ENCODE measurements around the gene LUM. TPM values are rescaled to one million over a fixed set of nuclear protein-coding genes. Genes with fewer than 3 reads are reported as not detected.

The LUM gene
- total RNA-seq, 1 experiment from 2014 or later = 2.6 TPM

- DNase-seq (ENCODE audit: low read depth) = no peak
Observed at GRCh38 chr12:91074154-91074709, 37.1 kb downstream of the LUM start.

GRCh38 chr12:91073426-91073825 is 37.9 kb downstream of the LUM start:
- no peak for DNase-seq (ENCODE audit: low read depth)

- no peak for DNase-seq (ENCODE audit: low read depth)
Observed at GRCh38 chr12:91072931-91073330, 38.4 kb downstream of the LUM start.

DNA sequence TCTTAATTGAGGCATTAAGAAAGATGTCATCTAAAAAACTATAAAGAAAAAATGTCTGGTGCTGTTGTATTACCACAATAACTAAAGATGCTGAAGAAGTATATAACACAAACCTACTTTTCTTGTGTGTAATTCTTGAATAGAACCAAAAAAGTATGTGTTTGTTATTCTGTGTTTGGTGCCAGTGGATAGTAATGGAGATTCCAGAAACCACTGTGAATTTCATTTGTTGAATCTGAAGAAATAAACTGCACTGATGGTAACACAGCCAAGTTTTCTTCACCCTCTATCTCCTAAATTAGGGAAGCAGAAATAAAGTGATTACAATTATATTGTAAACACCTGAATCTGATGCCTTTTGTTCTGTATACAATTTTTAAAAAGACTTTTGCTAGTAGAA is 40.4 kb downstream of the LUM start:
- no peak for DNase-seq (ENCODE audit: low read depth)

DNA sequence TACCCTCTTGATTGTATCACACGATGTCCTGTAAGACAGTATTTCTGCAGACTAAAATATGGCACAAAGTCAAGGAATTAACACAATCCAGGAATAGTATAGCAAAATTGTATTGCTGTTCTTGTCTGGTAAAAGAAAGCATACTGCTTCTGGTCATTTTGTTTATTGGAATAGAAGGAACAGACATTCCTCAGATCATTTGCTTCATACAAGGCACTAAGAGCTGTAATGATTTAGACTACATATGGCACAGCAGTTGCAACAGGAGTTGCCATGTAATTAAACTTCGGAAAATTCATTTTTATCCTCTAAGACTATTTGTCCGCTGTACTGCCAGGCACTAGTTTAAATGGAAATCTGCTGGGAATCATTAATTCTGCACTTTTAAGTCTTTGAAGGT is 45.9 kb downstream of the LUM start:
- DNase-seq (ENCODE audit: low read depth) = no peak

DNA sequence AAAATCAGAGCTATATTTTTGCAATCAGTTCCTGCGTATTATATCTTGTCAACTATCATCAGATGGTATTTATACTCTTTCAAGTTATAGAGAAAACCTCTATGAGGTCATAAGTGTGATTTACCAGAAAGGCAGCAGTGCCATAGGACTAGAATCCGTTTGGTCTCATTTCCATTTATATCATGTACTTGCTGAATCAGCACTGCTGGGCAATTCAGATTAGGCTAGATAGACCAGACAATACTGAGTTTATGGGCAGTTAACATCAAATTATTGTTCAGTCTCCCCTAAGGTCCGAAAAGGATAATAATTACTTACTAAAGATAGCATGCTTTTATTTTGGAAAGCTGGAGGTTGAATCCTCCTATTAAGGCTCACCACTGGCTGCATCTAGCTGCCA is 46.7 kb downstream of the LUM start:
- no peak for DNase-seq (ENCODE audit: low read depth)

- DNase-seq (ENCODE audit: low read depth) = no peak
Observed at GRCh38 chr12:91061091-91061490, 50.2 kb downstream of the LUM start.

DNA sequence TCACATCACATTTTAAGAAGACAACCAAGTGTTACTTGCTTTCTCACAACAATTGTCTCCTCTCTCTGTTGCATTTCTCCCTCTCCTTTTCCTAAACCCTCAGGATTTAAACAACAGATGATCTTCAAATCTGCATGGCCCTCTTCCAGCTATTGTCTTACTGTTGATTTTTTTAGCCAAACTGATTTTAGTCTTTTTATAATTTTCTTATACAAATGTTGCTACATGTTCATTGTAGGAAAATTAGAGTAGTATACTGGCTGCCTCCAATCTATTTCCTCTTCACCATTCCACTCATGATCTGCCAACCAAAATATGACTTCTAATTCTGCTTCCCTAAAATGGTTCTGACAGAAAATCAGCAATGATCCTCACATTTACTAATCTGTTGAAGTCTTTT is 52.1 kb downstream of the LUM start:
- DNase-seq (ENCODE audit: low read depth) = no peak

GRCh38 chr12:91058786-91059185 is 52.5 kb downstream of the LUM start:
- DNase-seq (ENCODE audit: low read depth) = no peak

GRCh38 chr12:91057368-91058165 is 53.7 kb downstream of the LUM start, which contains the start of gene KERA:
Gene KERA (minus strand): TSS chr12:91058024. CDS start chr12:91056281, 1,743 bp downstream.
- DNase-seq (ENCODE audit: low read depth) = no peak

DNA sequence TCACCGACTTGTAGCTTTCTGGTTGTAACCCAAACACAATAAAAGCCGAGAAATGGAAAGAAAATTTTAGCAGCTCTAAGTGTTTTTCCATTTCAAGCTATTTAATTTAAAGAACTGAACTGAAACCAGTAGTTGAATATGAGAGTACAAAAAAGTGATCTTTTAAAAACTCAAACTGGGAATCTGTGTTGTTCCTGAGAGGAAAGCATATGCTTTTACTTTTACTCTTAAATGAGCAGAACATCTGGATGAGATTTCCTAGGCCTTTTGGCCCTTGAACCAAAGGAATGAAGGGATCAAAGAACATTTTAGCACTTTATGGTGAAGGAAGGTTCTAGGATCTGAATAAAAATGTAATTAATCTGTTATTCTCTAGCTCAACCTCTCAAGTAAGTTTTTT is 54.8 kb downstream of the LUM start:
- DNase-seq (ENCODE audit: low read depth) = no peak

- DNase-seq (ENCODE audit: low read depth) = no peak
Observed at GRCh38 chr12:91055976-91056375, 55.3 kb downstream of the LUM start.

GRCh38 chr12:91053951-91054715 is 57.2 kb downstream of the LUM start:
- peak; percentile 2 for DNase-seq (ENCODE audit: low read depth)

Other genes with a start within 250 kb of the LUM start
- gene CCER1, start 156.3 kb downstream of the LUM start, total RNA-seq (2014; rRNA removed; shearing (Covaris generic)) = not detected in 2 replicates
- not detected in 2 replicates for gene EPYC, start 106.5 kb downstream of the LUM start, total RNA-seq (2014; rRNA removed; shearing (Covaris generic))
- gene KERA, start 53.5 kb downstream of the LUM start, total RNA-seq (2014; rRNA removed; shearing (Covaris generic)) = not detected in 2 replicates
- 0.06 TPM in 1 of 2 replicates, not detected in the other for gene DCN, start 71.3 kb upstream of the LUM start, total RNA-seq (2014; rRNA removed; shearing (Covaris generic))